Neuronal stem cell (in vitro differentiated cells): ENCODE measurements around the gene SHOX.
"Not testable (repeated sequence)": the region's sequence is repeated elsewhere in the genome, so short reads cannot be mapped to it uniquely, and the experiment has no call there.

ENCODE experiments used
- DNase-seq: peaks from one replicate; pipeline ENCODE4 v3.0.0-alpha.2; 2013; ENCODE audit warnings: low spot score
- H2AFZ ChIP-seq: one replicate; pipeline ENCODE4 v1.6.1; 2013; ENCODE audit warnings: mild to moderate bottlenecking, low read length, inconsistent platforms
- H2AK5ac ChIP-seq: 2 replicates; pipeline ENCODE4 v1.6.1; 2013; ENCODE audit warnings: low read depth, mild to moderate bottlenecking, inconsistent platforms, low read length, moderate library complexity, mixed read lengths
- H2BK120ac ChIP-seq: 2 replicates; pipeline ENCODE4 v1.6.1; 2013; ENCODE audit warnings: low read depth, mild to moderate bottlenecking, inconsistent platforms, low read length, moderate library complexity, mixed read lengths
- H2BK12ac ChIP-seq: one replicate; pipeline ENCODE4 v1.6.1; 2013; ENCODE audit warnings: low read length, inconsistent platforms
- H2BK15ac ChIP-seq: 2 replicates; pipeline ENCODE4 v1.6.1; 2013; ENCODE audit warnings: mild to moderate bottlenecking, low read length, inconsistent platforms, mixed read lengths
- H2BK5ac ChIP-seq: one replicate; pipeline ENCODE4 v1.6.1; 2013; ENCODE audit warnings: inconsistent platforms, mild to moderate bottlenecking, low read length, moderate library complexity
- H3K14ac ChIP-seq: one replicate; pipeline ENCODE4 v1.6.1; 2013; ENCODE audit warnings: low read length, inconsistent platforms
- H3K18ac ChIP-seq: 2 replicates; pipeline ENCODE4 v1.6.1; 2013; ENCODE audit warnings: low read length, inconsistent platforms
- H3K23ac ChIP-seq: 2 replicates; pipeline ENCODE4 v1.6.1; 2013; ENCODE audit warnings: low read depth, mild to moderate bottlenecking, mixed read lengths, low read length, inconsistent platforms; ENCODE audit not compliant: poor library complexity
- H3K27ac ChIP-seq: replicated peaks from 3 replicates; pipeline ENCODE4 v1.5.1; 2013; ENCODE audit warnings: low read length, inconsistent platforms
- H3K27me3 ChIP-seq, 3 experiments: 2 replicates each; pipeline ENCODE4 v1.6.1; 2013; ENCODE audit warnings: low read length in 3 of 3, mild to moderate bottlenecking in 2 of 3, inconsistent platforms in 1 of 3, low read depth in 1 of 3, mixed read lengths in 1 of 3, moderate library complexity in 1 of 3; ENCODE audit not compliant: control insufficient read depth in 3 of 3, insufficient read depth in 3 of 3
- H3K36me3 ChIP-seq, 2 donors: replicated peaks in 1 of 2; 2 replicates each; pipeline ENCODE4 v1.6.1; 2013; ENCODE audit warnings: low read length in 2 of 2; ENCODE audit not compliant: control insufficient read depth in 2 of 2, insufficient read depth in 2 of 2
- H3K4ac ChIP-seq: 2 replicates; pipeline ENCODE4 v1.6.1; 2013; ENCODE audit warnings: inconsistent platforms, mild to moderate bottlenecking, low read length, moderate library complexity
- H3K4me1 ChIP-seq, 2 donors: 1 replicate in 1 of 2; 2 replicates in 1 of 2; pipeline ENCODE4 v1.6.1; 2013; ENCODE audit warnings: low read length in 2 of 2, low read depth in 1 of 2; ENCODE audit not compliant: control insufficient read depth in 2 of 2, insufficient read depth in 1 of 2
- H3K4me2 ChIP-seq: one replicate; pipeline ENCODE4 v1.6.1; 2013; ENCODE audit warnings: mild to moderate bottlenecking, low read length, inconsistent platforms; ENCODE audit not compliant: insufficient read depth, poor library complexity, severe bottlenecking
- H3K4me3 ChIP-seq, 2 donors: 2 replicates each; pipeline ENCODE4 v1.5.1; 2013; ENCODE audit warnings: low read length in 2 of 2, mild to moderate bottlenecking in 2 of 2, inconsistent platforms in 1 of 2, moderate library complexity in 1 of 2
- H3K79me1 ChIP-seq: one replicate; pipeline ENCODE4 v1.6.1; 2013; ENCODE audit warnings: low read depth, mild to moderate bottlenecking, inconsistent platforms, low read length, moderate library complexity
- H3K9ac ChIP-seq: one replicate; pipeline ENCODE4 v1.6.1; 2013; ENCODE audit warnings: mild to moderate bottlenecking, low read depth, low read length, inconsistent platforms; ENCODE audit not compliant: poor library complexity
- H3K9me3 ChIP-seq, 2 donors: replicated peaks in 1 of 2; 2 replicates each; pipeline versions ENCODE3 to v1.6.1; 2013; ENCODE audit warnings: low read length in 2 of 2, mild to moderate bottlenecking in 2 of 2, inconsistent platforms in 1 of 2, low read depth in 1 of 2, mixed read lengths in 1 of 2, moderate library complexity in 1 of 2; ENCODE audit not compliant: control insufficient read depth in 2 of 2, insufficient read depth in 1 of 2
- H4K8ac ChIP-seq: one replicate; pipeline ENCODE4 v1.6.1; 2013; ENCODE audit warnings: low read depth, mild to moderate bottlenecking, inconsistent platforms, low read length, moderate library complexity
- H4K91ac ChIP-seq: one replicate; pipeline ENCODE4 v1.6.1; 2013; ENCODE audit warnings: low read length, low read depth, mild to moderate bottlenecking, inconsistent platforms; ENCODE audit not compliant: poor library complexity
- WGBS, 2 donors: extraction: QIAGEN DNeasy Blood & Tissue Kit; methylation state at CpG; one replicate each; pipeline ENCODE4 v1.1.7; 2013; ENCODE audit warnings: missing lambda C conversion rate in 2 of 2, mixed read lengths in 1 of 2; ENCODE audit not compliant: insufficient read length in 2 of 2, insufficient replicate concordance in 1 of 2; ENCODE audit errors: extremely low coverage in 2 of 2; 5-methylcytosine and 5-hydroxymethylcytosine counted together

SHOX gene

GRCh38 chrX:649166-649565, 18.6 kb downstream of the SHOX start:
- Histone ChIP-seq H3K9ac (no peak overlapping the region), H3K27me3 (peaks cover 10 to 27% (median 20%) of the 10 kb centered on the region in 3 experiments), H3K9me3 (peaks cover 0 to 7% of the 10 kb centered on the region in 2 donors), H4K91ac (no peak overlapping the region), H3K79me1 (no peaks in the 10 kb centered on the region), H2BK15ac (no peak overlapping the region), H4K8ac (no peak overlapping the region), H3K14ac (no peak overlapping the region), H3K4me1 (peaks cover 0 to 4% of the 10 kb centered on the region in 2 donors), H3K4me3 (peak overlapping the region in 1 of 2 donors; percentile 25), H3K23ac (no peak overlapping the region), H3K18ac (no peak overlapping the region), H2AFZ (no peak overlapping the region), H3K4ac (no peak overlapping the region), H2BK120ac (no peak overlapping the region), H2AK5ac (no peak overlapping the region), H3K4me2 (no peak overlapping the region), H2BK12ac (no peak overlapping the region), H3K27ac (no peak overlapping the region), H2BK5ac (no peak overlapping the region), H3K36me3 (no peaks in the 10 kb centered on the region)
- no peak for DNase-seq
- no CpG with 5 or more reads among the region's 15 CpGs for WGBS, 2 donors

GRCh38 chrX:650324-650723, 19.7 kb downstream of the SHOX start:
- Histone ChIP-seq H4K91ac (no peak overlapping the region), H3K36me3 (no peaks in the 10 kb centered on the region), H4K8ac (no peak overlapping the region), H3K79me1 (no peaks in the 10 kb centered on the region), H2BK12ac (no peak overlapping the region), H3K27me3 (peaks cover 2 to 22% (median 8%) of the 10 kb centered on the region in 3 experiments), H3K4me2 (no peak overlapping the region), H3K18ac (no peak overlapping the region), H2BK120ac (no peak overlapping the region), H2AK5ac (no peak overlapping the region), H3K27ac (no peak overlapping the region), H2AFZ (no peak overlapping the region), H2BK5ac (no peak overlapping the region), H3K4me3 (no peak overlapping the region), H3K9ac (no peak overlapping the region), H3K4me1 (peaks cover 0 to 1% of the 10 kb centered on the region in 2 donors), H2BK15ac (no peak overlapping the region), H3K23ac (no peak overlapping the region), H3K9me3 (peaks cover 0 to 2% of the 10 kb centered on the region in 2 donors), H3K14ac (no peak overlapping the region), H3K4ac (no peak overlapping the region)
- DNase-seq: no peak
- no CpG with 5 or more reads among the region's 15 CpGs for WGBS, 2 donors

DNA sequence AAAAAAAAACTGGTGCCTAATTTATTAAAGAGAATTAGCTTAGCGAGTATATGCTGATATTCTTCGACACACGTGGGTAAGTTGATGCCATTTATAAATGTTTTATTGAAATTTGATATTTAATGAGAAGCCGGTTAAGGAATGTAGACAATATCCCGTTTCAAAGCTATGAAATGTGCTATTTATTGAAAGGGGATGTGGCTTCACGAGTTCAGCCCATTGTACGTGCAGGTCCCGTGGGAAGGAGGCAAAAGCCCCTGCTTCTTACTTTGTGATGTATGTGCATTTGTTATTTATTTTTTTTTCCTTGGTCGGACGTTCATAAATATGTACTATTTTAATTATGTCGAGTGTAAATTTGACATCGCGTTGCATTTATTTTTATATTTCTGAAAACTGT, 20.2 kb downstream of the SHOX start:
- no peak overlapping the region for H3K4me3 ChIP-seq
- H3K23ac ChIP-seq: no peak overlapping the region
- H3K27ac ChIP-seq: no peak overlapping the region
- no peak for DNase-seq
- peaks cover 0 to 18% (median 4%) of the 10 kb centered on the region in 3 experiments for H3K27me3 ChIP-seq
- H2AFZ ChIP-seq: no peak overlapping the region
- H4K91ac ChIP-seq: no peak overlapping the region
- H3K4ac ChIP-seq: no peak overlapping the region
- H3K36me3 ChIP-seq: no peaks in the 10 kb centered on the region
- no peak overlapping the region for H2AK5ac ChIP-seq
- H3K4me1 ChIP-seq: peaks cover 0 to 1% of the 10 kb centered on the region in 2 donors
- no peak overlapping the region for H3K9ac ChIP-seq
- no peaks in the 10 kb centered on the region for H3K79me1 ChIP-seq
- no peak overlapping the region for H3K18ac ChIP-seq
- no peak overlapping the region for H2BK15ac ChIP-seq
- no peak overlapping the region for H4K8ac ChIP-seq
- no peak overlapping the region for H2BK120ac ChIP-seq
- H2BK5ac ChIP-seq: no peak overlapping the region
- no peak overlapping the region for H2BK12ac ChIP-seq
- WGBS, 2 donors: no CpG with 5 or more reads among the region's 13 CpGs
- no peak overlapping the region for H3K14ac ChIP-seq
- H3K9me3 ChIP-seq: peaks cover 0 to 2% of the 10 kb centered on the region in 2 donors
- H3K4me2 ChIP-seq: no peak overlapping the region

DNA sequence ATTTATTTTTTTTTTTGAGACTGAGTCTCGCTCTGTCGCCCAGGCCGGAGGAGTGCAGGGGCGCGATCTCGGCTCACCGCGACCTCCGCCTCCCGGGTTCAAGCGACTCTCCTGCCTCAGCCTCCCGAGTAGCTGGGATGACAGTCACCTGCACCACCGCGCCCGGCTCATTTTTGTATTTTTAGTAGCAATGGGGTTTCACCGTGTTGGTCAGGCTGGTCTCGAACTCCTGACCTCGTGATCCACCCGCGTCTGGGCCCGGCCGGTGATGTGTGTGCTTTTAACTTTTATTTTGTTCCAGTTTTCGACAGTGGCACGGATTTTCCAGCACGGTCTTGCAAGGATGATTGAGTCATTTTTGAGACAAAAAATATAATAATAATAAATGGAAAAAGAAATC, 21.3 kb downstream of the SHOX start:
- DNase-seq: not testable (repeated sequence)
- WGBS, 2 donors: no CpG with 5 or more reads among the region's 25 CpGs

More for the DNA sequence above, 21.3 kb downstream of the SHOX start:
- H3K27me3 ChIP-seq: peaks cover 0 to 13% (median 0%) of the 10 kb centered on the region in 3 experiments
- H3K9ac ChIP-seq, H3K9me3 ChIP-seq, H4K8ac ChIP-seq, H3K4me3 ChIP-seq, H4K91ac ChIP-seq, H2AFZ ChIP-seq, H2BK15ac ChIP-seq, H3K4me1 ChIP-seq, H3K36me3 ChIP-seq, H3K4ac ChIP-seq, H3K4me2 ChIP-seq, H3K79me1 ChIP-seq, H2BK120ac ChIP-seq, H2BK12ac ChIP-seq, H3K27ac ChIP-seq, H3K18ac ChIP-seq, H2BK5ac ChIP-seq, H3K23ac ChIP-seq, H2AK5ac ChIP-seq, H3K14ac ChIP-seq: not testable (repeated sequence)
